WTC11 (cell line): ENCODE data around the gene CCDC201.

Experiments used
- ATF2 ChIP-seq: sonication (generic); formaldehyde crosslinking; IDR thresholded peaks from 2 replicates; pipeline ENCODE4 v1.8.1; 2022; ENCODE audit warnings: low read depth, missing genetic modification reagents, borderline replicate concordance
- CREB1 ChIP-seq: sonication (generic); formaldehyde crosslinking; IDR thresholded peaks from 2 replicates; pipeline ENCODE4 v1.8.0; 2023; ENCODE audit warnings: mild to moderate bottlenecking, missing genetic modification reagents
- FOXK1 ChIP-seq: sonication (generic); formaldehyde crosslinking; IDR thresholded peaks from 2 replicates; pipeline ENCODE4 v1.8.0; 2022; ENCODE audit warnings: mild to moderate bottlenecking, moderate library complexity, missing genetic modification reagents
- HMGXB4 ChIP-seq: sonication (generic); formaldehyde crosslinking; IDR thresholded peaks from 2 replicates; pipeline ENCODE4 v1.8.1; 2023; ENCODE audit warnings: mild to moderate bottlenecking, moderate library complexity, missing genetic modification reagents
- JUN ChIP-seq: sonication (generic); formaldehyde crosslinking; IDR thresholded peaks from 2 replicates; pipeline ENCODE4 v1.8.0; 2023; ENCODE audit warnings: mild to moderate bottlenecking, missing genetic modification reagents
- NFE2L1 ChIP-seq: sonication (generic); formaldehyde crosslinking; IDR thresholded peaks from 2 replicates; pipeline ENCODE4 v1.8.1; 2023; ENCODE audit warnings: missing genetic modification reagents
- NFYB ChIP-seq: sonication (generic); formaldehyde crosslinking; conservative IDR thresholded peaks from 2 replicates; pipeline ENCODE4 v1.8.0; 2022; ENCODE audit warnings: low read depth, missing genetic modification reagents
- NR2C2 ChIP-seq: sonication (generic); formaldehyde crosslinking; IDR thresholded peaks from 2 replicates; pipeline ENCODE4 v1.8.0; 2022; ENCODE audit warnings: mild to moderate bottlenecking, missing genetic modification reagents
- SP1 ChIP-seq: sonication (generic); formaldehyde crosslinking; conservative IDR thresholded peaks from 2 replicates; pipeline ENCODE4 v1.8.1; 2022; ENCODE audit warnings: missing genetic modification reagents
- ZNF121 ChIP-seq: sonication (generic); formaldehyde crosslinking; IDR thresholded peaks from 2 replicates; pipeline ENCODE4 v1.8.0; 2023; ENCODE audit warnings: missing genetic modification reagents
- ZNF232 ChIP-seq: sonication (generic); formaldehyde crosslinking; IDR thresholded peaks from 2 replicates; pipeline ENCODE4 v1.8.0; 2022; ENCODE audit warnings: mild to moderate bottlenecking, missing genetic modification reagents
- TF ChIP-seq, protein P1 (sequence below): fragments of 200-600 bp; IDR thresholded peaks from 2 replicates; pipeline ENCODE4 v1.8.0; 2022; ENCODE audit warnings: antibody characterized with exemption
- TF ChIP-seq, protein P2 (sequence below): sonication (generic); formaldehyde crosslinking; IDR thresholded peaks from 2 replicates; pipeline ENCODE4 v1.8.0; 2022; ENCODE audit warnings: missing genetic modification reagents
- TF ChIP-seq, protein P3 (sequence below): sonication (generic); formaldehyde crosslinking; IDR thresholded peaks from 2 replicates; pipeline ENCODE4 v1.8.1; 2023; ENCODE audit warnings: mild to moderate bottlenecking, missing genetic modification reagents

DNA sequence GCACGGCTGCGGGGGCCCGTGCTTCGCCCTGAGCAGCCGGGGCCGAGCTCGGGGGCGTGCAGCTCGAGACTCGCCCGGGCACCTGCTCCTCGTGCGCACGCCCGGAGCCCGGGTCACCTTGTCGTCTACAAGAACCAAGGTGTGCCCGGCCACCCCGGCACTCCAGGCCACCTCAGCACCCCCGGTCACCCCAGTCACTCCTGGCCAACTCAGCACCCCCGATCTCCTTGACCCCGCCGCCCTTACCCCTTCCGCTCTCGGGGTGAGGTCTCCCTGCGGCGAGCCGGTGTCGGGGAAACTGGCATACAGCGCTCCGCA, 48.5 kb upstream of the CCDC201 start:
- TF ChIP-seq, protein P1, sequence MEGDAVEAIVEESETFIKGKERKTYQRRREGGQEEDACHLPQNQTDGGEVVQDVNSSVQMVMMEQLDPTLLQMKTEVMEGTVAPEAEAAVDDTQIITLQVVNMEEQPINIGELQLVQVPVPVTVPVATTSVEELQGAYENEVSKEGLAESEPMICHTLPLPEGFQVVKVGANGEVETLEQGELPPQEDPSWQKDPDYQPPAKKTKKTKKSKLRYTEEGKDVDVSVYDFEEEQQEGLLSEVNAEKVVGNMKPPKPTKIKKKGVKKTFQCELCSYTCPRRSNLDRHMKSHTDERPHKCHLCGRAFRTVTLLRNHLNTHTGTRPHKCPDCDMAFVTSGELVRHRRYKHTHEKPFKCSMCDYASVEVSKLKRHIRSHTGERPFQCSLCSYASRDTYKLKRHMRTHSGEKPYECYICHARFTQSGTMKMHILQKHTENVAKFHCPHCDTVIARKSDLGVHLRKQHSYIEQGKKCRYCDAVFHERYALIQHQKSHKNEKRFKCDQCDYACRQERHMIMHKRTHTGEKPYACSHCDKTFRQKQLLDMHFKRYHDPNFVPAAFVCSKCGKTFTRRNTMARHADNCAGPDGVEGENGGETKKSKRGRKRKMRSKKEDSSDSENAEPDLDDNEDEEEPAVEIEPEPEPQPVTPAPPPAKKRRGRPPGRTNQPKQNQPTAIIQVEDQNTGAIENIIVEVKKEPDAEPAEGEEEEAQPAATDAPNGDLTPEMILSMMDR = no peak
- no peak for TF ChIP-seq JUN (CRISPR knock-in tag)
- no peak for TF ChIP-seq NFYB (CRISPR knock-in tag)
- no peak for TF ChIP-seq ATF2 (CRISPR knock-in tag)
- TF ChIP-seq NR2C2 = no peak
- no peak for TF ChIP-seq SP1 (CRISPR knock-in tag)
- no peak for TF ChIP-seq FOXK1 (CRISPR knock-in tag)
- no peak for TF ChIP-seq ZNF121 (CRISPR knock-in tag)
- TF ChIP-seq, protein P2, sequence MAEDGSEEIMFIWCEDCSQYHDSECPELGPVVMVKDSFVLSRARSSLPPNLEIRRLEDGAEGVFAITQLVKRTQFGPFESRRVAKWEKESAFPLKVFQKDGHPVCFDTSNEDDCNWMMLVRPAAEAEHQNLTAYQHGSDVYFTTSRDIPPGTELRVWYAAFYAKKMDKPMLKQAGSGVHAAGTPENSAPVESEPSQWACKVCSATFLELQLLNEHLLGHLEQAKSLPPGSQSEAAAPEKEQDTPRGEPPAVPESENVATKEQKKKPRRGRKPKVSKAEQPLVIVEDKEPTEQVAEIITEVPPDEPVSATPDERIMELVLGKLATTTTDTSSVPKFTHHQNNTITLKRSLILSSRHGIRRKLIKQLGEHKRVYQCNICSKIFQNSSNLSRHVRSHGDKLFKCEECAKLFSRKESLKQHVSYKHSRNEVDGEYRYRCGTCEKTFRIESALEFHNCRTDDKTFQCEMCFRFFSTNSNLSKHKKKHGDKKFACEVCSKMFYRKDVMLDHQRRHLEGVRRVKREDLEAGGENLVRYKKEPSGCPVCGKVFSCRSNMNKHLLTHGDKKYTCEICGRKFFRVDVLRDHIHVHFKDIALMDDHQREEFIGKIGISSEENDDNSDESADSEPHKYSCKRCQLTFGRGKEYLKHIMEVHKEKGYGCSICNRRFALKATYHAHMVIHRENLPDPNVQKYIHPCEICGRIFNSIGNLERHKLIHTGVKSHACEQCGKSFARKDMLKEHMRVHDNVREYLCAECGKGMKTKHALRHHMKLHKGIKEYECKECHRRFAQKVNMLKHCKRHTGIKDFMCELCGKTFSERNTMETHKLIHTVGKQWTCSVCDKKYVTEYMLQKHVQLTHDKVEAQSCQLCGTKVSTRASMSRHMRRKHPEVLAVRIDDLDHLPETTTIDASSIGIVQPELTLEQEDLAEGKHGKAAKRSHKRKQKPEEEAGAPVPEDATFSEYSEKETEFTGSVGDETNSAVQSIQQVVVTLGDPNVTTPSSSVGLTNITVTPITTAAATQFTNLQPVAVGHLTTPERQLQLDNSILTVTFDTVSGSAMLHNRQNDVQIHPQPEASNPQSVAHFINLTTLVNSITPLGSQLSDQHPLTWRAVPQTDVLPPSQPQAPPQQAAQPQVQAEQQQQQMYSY (CRISPR knock-in tag) = no peak
- no peak for TF ChIP-seq ZNF232 (CRISPR knock-in tag)
- TF ChIP-seq, protein P3, sequence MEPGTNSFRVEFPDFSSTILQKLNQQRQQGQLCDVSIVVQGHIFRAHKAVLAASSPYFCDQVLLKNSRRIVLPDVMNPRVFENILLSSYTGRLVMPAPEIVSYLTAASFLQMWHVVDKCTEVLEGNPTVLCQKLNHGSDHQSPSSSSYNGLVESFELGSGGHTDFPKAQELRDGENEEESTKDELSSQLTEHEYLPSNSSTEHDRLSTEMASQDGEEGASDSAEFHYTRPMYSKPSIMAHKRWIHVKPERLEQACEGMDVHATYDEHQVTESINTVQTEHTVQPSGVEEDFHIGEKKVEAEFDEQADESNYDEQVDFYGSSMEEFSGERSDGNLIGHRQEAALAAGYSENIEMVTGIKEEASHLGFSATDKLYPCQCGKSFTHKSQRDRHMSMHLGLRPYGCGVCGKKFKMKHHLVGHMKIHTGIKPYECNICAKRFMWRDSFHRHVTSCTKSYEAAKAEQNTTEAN (CRISPR knock-in tag) = no peak
- no peak for TF ChIP-seq HMGXB4 (CRISPR knock-in tag)
- no peak for TF ChIP-seq NFE2L1 (CRISPR knock-in tag)
- no peak for TF ChIP-seq CREB1 (CRISPR knock-in tag)
